ENCODE measurements around the gene JARID2.

- no peak for TF ChIP-seq EZH2 (IDR thresholded peaks at IDR 0.05)
- no peak for TF ChIP-seq POLR2AphosphoS5 (IDR thresholded peaks at IDR 0.05; ENCODE audit: borderline replicate concordance, low read depth, low read length)
These were observed 284.5 kb downstream of the JARID2 start for GRCh38 chr6:15530411-15530810.
